AG04449 (cell line): Measurements from ENCODE around the gene POLR1A.

Experiments used
- CTCF ChIA-PET: fragments of 350-600 bp; formaldehyde crosslinking; extraction: SDS; loops from one replicate; lab custom pipeline; 2021; ENCODE audit warnings: antibody characterized with exemption; lab: Yijun Ruan, JAX
- POLR2A ChIA-PET: fragments of 400-600, 350-600 bp; formaldehyde crosslinking; extraction: SDS; loops from one replicate; lab custom pipeline; 2020; ENCODE audit warnings: antibody characterized with exemption, inconsistent platforms; lab: Yijun Ruan, JAX
- DNase-seq: peaks from one replicate; pipeline ENCODE4 v3.0.0-alpha.2; 2010; ENCODE audit warnings: low read depth, low spot score
- H3K4me3 ChIP-seq: 2 replicates; pipeline ENCODE4 v1.5.1; 2011; ENCODE audit warnings: low read depth, mild to moderate bottlenecking, control low read depth, low read length
- TF ChIP-seq, protein P1 (sequence below): IDR thresholded peaks from one replicate; pipeline ENCODE4 v1.5.1; 2011; ENCODE audit warnings: mild to moderate bottlenecking, moderate library complexity, low read length, control low read depth, inconsistent platforms; ENCODE audit not compliant: insufficient read depth; ENCODE audit errors: missing control alignments

Gene POLR1A

DNA sequence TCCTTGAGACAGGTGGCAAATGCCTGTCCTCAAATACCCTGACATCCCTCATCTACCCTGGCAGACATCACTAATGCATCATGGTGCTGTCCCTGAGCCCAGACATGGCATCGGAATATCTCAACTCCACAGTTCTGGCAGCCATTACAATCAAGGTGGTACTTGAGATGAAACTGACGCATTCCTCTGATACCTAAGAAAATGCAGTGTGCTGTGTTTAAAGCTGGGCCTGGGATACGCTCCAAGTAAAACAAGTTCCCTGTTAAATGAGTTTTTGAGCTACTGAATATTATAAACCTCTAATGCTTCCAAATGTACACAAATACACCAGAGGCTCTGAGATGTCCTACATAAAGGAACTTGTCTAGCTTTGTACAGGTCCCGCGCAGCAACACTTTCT, 29.8 kb downstream of the POLR1A start:
- no peak overlapping the region for H3K4me3 ChIP-seq
- TF ChIP-seq, protein P1, sequence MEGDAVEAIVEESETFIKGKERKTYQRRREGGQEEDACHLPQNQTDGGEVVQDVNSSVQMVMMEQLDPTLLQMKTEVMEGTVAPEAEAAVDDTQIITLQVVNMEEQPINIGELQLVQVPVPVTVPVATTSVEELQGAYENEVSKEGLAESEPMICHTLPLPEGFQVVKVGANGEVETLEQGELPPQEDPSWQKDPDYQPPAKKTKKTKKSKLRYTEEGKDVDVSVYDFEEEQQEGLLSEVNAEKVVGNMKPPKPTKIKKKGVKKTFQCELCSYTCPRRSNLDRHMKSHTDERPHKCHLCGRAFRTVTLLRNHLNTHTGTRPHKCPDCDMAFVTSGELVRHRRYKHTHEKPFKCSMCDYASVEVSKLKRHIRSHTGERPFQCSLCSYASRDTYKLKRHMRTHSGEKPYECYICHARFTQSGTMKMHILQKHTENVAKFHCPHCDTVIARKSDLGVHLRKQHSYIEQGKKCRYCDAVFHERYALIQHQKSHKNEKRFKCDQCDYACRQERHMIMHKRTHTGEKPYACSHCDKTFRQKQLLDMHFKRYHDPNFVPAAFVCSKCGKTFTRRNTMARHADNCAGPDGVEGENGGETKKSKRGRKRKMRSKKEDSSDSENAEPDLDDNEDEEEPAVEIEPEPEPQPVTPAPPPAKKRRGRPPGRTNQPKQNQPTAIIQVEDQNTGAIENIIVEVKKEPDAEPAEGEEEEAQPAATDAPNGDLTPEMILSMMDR = no peak
- ChIA-PET POLR2A (no interaction called here), CTCF (interaction anchor here (5.7 to 18.1 kb wide), 3 partner anchors 15 to 253 kb away, joined by 78 to 891 read pairs (median 100); partner anchors contain the start of gene ST3GAL5)
- no peak for DNase-seq

DNA sequence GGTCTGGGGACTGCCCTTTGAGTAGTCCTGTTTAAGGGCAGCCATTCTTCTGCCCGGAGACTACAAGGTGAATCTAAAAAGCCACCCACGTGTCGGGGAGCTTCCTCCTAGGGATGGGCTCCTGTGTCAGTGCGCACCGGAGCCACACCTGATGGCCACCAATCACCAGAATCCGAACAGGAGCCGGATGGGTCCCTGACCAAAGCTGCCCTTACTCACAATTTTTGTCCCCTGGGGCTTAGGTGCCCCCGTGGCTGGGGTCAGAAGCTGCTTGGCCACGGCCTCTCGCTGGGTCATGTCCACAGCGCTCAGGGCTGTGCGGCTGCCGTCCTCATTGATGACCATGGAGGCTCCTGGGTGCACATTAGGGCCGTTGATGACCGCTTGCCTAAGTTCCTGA, 30.9 kb downstream of the POLR1A start:
- TF ChIP-seq, protein P1 = no peak
- no peak overlapping the region for H3K4me3 ChIP-seq
- no peak for DNase-seq
- ChIA-PET CTCF (interaction anchor here (1.0 to 18.1 kb wide), 4 partner anchors 16 to 252 kb away, joined by 3 to 891 read pairs (median 41); no protein-coding TSS in a partner anchor), POLR2A (no interaction called here)

DNA sequence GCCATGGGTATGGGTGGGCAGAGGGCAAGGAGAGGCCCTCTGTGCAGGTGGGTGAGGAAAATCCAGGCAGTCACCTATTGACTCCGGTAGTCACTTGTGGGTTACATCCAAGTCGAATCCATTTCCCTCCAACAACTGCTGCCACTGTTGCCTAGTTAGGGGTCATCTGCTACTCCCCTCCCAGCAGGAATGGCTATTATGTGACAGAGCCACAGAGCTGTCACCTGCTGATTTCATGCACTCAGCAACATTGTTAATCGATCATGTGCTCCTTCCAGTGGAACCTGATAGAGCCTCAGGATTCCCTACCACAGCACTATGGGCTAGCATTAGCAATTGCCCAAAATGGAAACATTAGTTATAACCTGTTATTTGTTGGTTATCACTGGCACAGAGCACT, 31.4 kb downstream of the POLR1A start:
- ChIA-PET POLR2A (no interaction called here), CTCF (interaction anchor here (1.0 to 18.1 kb wide), 4 partner anchors 16 to 252 kb away, joined by 3 to 891 read pairs (median 41); no protein-coding TSS in a partner anchor)
- no peak for DNase-seq
- no peak overlapping the region for H3K4me3 ChIP-seq
- TF ChIP-seq, protein P1 = no peak

DNA sequence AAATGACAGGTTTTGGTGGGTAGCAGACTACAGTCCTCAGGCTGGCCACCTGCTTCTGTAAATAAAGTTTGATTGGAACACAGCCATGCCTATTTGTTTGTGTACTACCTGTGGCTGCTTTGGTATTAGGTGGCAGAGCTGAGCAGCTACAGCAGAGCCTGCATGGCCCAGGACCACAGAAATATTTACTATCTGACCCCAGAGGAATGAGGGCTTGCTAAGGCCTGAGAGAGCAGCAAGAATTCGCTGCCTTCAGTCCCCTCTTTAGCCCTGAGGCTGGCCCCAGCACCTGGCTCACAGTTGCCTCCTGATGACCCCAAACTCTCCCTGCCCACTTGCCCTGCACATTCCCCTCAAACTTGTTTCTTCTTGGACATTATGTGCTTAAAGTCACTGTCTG, 32.5 kb downstream of the POLR1A start:
- ChIA-PET CTCF (interaction anchor here (0.7 to 1.6 kb wide), 2 partner anchors 246 to 258 kb away, joined by 3 to 8 read pairs; no protein-coding TSS in a partner anchor), POLR2A (no interaction called here)
- DNase-seq = no peak
- TF ChIP-seq, protein P1 = no peak
- no peak overlapping the region for H3K4me3 ChIP-seq

DNA sequence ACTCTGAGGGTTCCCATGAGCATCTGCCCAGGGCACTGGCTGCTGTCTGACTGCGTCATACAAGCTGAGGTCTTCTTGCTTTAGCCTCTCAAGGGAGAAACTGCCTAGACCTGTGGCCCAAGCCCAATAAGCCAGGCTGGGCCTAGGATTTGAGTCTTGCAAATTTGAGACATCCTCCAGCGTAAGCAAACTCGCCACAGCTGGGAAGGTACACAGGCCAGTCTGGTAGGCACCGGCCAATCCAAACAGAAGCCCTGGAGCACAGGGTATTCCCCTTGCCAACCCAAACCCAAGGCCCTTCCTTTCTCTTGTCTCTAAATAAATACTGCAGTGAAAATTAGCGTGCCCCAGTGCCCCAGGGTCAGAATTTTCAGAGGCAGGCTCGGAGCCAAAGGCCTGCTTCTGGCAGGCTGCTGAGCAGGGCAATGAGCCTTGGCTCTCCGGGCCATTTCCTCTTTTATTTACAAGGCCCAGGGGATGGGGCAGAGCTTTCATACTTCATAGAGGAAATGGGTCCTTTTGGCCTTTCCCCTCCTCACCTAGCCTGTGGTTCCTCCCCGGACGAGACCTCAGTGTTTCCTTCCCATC, 33.3 kb downstream of the POLR1A start:
- ChIA-PET POLR2A (no interaction called here), CTCF (interaction anchor here (0.7 to 2.0 kb wide), 4 partner anchors 8 to 257 kb away, joined by 3 to 21 read pairs (median 6); no protein-coding TSS in a partner anchor)
- DNase-seq = no peak
- H3K4me3 ChIP-seq = no peak overlapping the region
- TF ChIP-seq, protein P1 = no peak

DNA sequence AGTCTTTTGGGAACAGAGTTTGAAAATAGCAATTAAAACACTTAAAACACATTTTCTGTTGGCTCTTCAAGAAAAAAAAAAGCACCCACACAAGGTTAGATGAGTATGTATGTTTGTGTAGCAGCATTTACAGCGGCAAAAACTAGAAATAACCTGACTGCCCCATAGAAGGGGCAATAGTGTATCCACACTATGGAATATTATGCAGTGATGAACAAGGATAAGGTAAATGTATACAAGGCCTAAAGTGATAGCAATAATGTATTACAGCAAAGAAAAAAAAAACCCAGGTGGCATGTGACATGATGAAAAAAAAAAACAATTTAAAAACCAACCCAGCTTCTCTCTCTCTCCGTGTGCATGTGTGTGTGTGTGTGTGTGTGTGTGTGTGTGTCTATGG, 34.8 kb downstream of the POLR1A start:
- no peak for DNase-seq
- TF ChIP-seq, protein P1 = no peak
- ChIA-PET POLR2A (no interaction called here), CTCF (interaction anchor here (1.4 to 7.0 kb wide), 3 partner anchors 10 to 346 kb away, joined by 4 to 74 read pairs (median 21); no protein-coding TSS in a partner anchor)
- no peak overlapping the region for H3K4me3 ChIP-seq
